IMR-90 (cell line): Measurements from ENCODE around the gene BPIFA3. TPM values are rescaled to one million over a fixed set of nuclear protein-coding genes. Genes with fewer than 3 reads are reported as not detected.

ENCODE experiments used
- ATAC-seq: fragments of 200-7000 bp; cut with Tn5 transposase; 2 replicates; pipeline ENCODE4 v1.9.1; 2020; ENCODE audit warnings: low read depth, mild to moderate bottlenecking, moderate library complexity
- BruUV-seq: library from RNA; stranded (reverse); fragments of 400-500 nt; replicated peaks from 2 replicates; lab custom pipeline; 2021; lab: Mats Ljungman, UMichigan
- CTCF ChIA-PET: fragments of 300-600 bp; formaldehyde crosslinking; extraction: SDS; loops from one replicate; lab custom pipeline; 2021; ENCODE audit warnings: antibody characterized with exemption; lab: Yijun Ruan, JAX
- POLR2A ChIA-PET: fragments of 300-600 bp; sonication (Branson Sonifier 250); formaldehyde crosslinking; loops from one replicate; lab custom pipeline; 2022; ENCODE audit warnings: antibody characterized with exemption; ENCODE audit not compliant: unreplicated experiment; lab: Charles Lee
- DNase-seq: peaks from one replicate; pipeline ENCODE4 v3.0.0; 2013
- H2AFZ ChIP-seq: replicated peaks from 2 replicates; pipeline ENCODE3; 2013; ENCODE audit warnings: low read length, mild to moderate bottlenecking; ENCODE audit not compliant: poor library complexity
- H2AK5ac ChIP-seq: 2 replicates; pipeline ENCODE4 v1.6.1; 2013; ENCODE audit warnings: low read depth, low read length, inconsistent platforms
- H2AK9ac ChIP-seq: replicated peaks from 2 replicates; pipeline ENCODE3; 2013; ENCODE audit warnings: mild to moderate bottlenecking, low read depth, low read length, moderate library complexity; ENCODE audit not compliant: poor library complexity
- H2BK120ac ChIP-seq: 2 replicates; pipeline ENCODE4 v1.6.1; 2013; ENCODE audit warnings: low read depth, low read length, inconsistent platforms
- H2BK15ac ChIP-seq: 3 replicates; pipeline ENCODE4 v1.6.1; 2013; ENCODE audit warnings: low read depth, low read length, inconsistent platforms
- H2BK20ac ChIP-seq: 2 replicates; pipeline ENCODE4 v1.6.1; 2013; ENCODE audit warnings: low read depth, mild to moderate bottlenecking, inconsistent platforms, low read length, moderate library complexity
- H2BK5ac ChIP-seq: 2 replicates; pipeline ENCODE4 v1.6.1; 2013; ENCODE audit warnings: mild to moderate bottlenecking, low read depth, low read length, inconsistent platforms; ENCODE audit not compliant: poor library complexity, severe bottlenecking
- H3K14ac ChIP-seq: replicated peaks from 2 replicates; pipeline ENCODE4 v1.6.1; 2013; ENCODE audit warnings: low read depth, low read length, inconsistent platforms
- H3K18ac ChIP-seq: 2 replicates; pipeline ENCODE4 v1.6.1; 2013; ENCODE audit warnings: low read depth, low read length, control low read depth
- H3K23ac ChIP-seq: 2 replicates; pipeline ENCODE4 v1.6.1; 2013; ENCODE audit warnings: low read depth, low read length, inconsistent platforms
- H3K27ac ChIP-seq: 2 replicates; pipeline ENCODE4 v1.5.1; 2013; ENCODE audit warnings: mild to moderate bottlenecking, control low read depth, low read length; ENCODE audit not compliant: insufficient read depth
- H3K27me3 ChIP-seq: 2 replicates; pipeline ENCODE4 v1.6.1; 2013; ENCODE audit warnings: low read length; ENCODE audit not compliant: control insufficient read depth, insufficient read depth
- H3K36me3 ChIP-seq: 2 replicates; pipeline ENCODE4 v1.6.1; 2013; ENCODE audit warnings: low read length, mixed read lengths; ENCODE audit not compliant: control insufficient read depth, insufficient read depth
- H3K4ac ChIP-seq: 2 replicates; pipeline ENCODE4 v1.6.1; 2013; ENCODE audit warnings: low read depth, low read length, inconsistent platforms
- H3K4me1 ChIP-seq: 2 replicates; pipeline ENCODE4 v1.6.1; 2013; ENCODE audit warnings: low read length, mixed read lengths; ENCODE audit not compliant: control insufficient read depth, insufficient read depth
- H3K4me2 ChIP-seq: 2 replicates; pipeline ENCODE4 v1.6.1; 2013; ENCODE audit warnings: low read depth, mild to moderate bottlenecking, control low read depth, low read length, moderate library complexity
- H3K4me3 ChIP-seq: 2 replicates; pipeline ENCODE4 v1.5.1; 2013; ENCODE audit warnings: low read depth, mild to moderate bottlenecking, control low read depth, low read length, moderate library complexity; ENCODE audit not compliant: insufficient read depth
- H3K56ac ChIP-seq: 2 replicates; pipeline ENCODE4 v1.6.1; 2013; ENCODE audit warnings: low read length, inconsistent platforms; ENCODE audit not compliant: insufficient read depth; ENCODE audit errors: extremely low read depth
- H3K79me1 ChIP-seq, 2 experiments: 2 replicates each; pipeline ENCODE4 v1.6.1; 2013; ENCODE audit warnings: low read length in 2 of 2, inconsistent platforms in 1 of 2, low read depth in 1 of 2
- H3K9ac ChIP-seq: 2 replicates; pipeline ENCODE4 v1.6.1; 2013; ENCODE audit warnings: low read depth, low read length, control low read depth
- H3K9me1 ChIP-seq: 2 replicates; pipeline ENCODE4 v1.6.1; 2013; ENCODE audit warnings: low read length, inconsistent platforms; ENCODE audit not compliant: insufficient read depth
- H3K9me3 ChIP-seq: 2 replicates; pipeline ENCODE4 v1.6.1; 2013; ENCODE audit warnings: low read length; ENCODE audit not compliant: control insufficient read depth, insufficient read depth
- H4K20me1 ChIP-seq: 2 replicates; pipeline ENCODE4 v1.6.1; 2013; ENCODE audit warnings: low read length, inconsistent platforms; ENCODE audit not compliant: insufficient read depth
- H4K5ac ChIP-seq: 2 replicates; pipeline ENCODE4 v1.6.1; 2013; ENCODE audit warnings: mild to moderate bottlenecking, low read depth, low read length, control low read depth
- H4K8ac ChIP-seq, 2 experiments: 2 replicates each; pipeline ENCODE4 v1.6.1; 2013; ENCODE audit warnings: low read depth in 2 of 2, low read length in 2 of 2, control low read depth in 1 of 2, inconsistent platforms in 1 of 2
- H4K91ac ChIP-seq: 2 replicates; pipeline ENCODE4 v1.6.1; 2013; ENCODE audit warnings: low read depth, low read length, inconsistent platforms; ENCODE audit not compliant: insufficient read depth
- BHLHE40 ChIP-seq: fragments of 150-350 bp; IDR thresholded peaks from 2 replicates; pipeline ENCODE4 v1.6.1; 2016; ENCODE audit warnings: mild to moderate bottlenecking, low read depth, low read length
- CEBPB ChIP-seq: IDR thresholded peaks from 2 replicates; pipeline ENCODE4 v1.6.1; 2012; ENCODE audit warnings: low read depth, low read length, improper control_type of control experiment
- CHD1 ChIP-seq: IDR thresholded peaks from 2 replicates; pipeline ENCODE4 v1.6.1; 2012; ENCODE audit warnings: low read depth, low read length, improper control_type of control experiment
- CTCF ChIP-seq: conservative IDR thresholded peaks from 2 replicates; pipeline ENCODE4 v1.5.1; 2012; ENCODE audit warnings: mild to moderate bottlenecking, low read depth, low read length, improper control_type of control experiment
- ELK1 ChIP-seq: fragments of 150-350 bp; IDR thresholded peaks from 2 replicates; pipeline ENCODE4 v1.6.1; 2016; ENCODE audit warnings: low read depth, mild to moderate bottlenecking, low read length, moderate library complexity, borderline replicate concordance
- FOS ChIP-seq: fragments of 150-350 bp; IDR thresholded peaks from 2 replicates; pipeline ENCODE4 v1.6.1; 2016; ENCODE audit warnings: low read depth, low read length
- MAFK ChIP-seq: IDR thresholded peaks from 2 replicates; pipeline ENCODE4 v1.6.1; 2012; ENCODE audit warnings: low read depth, low read length, improper control_type of control experiment
- MAZ ChIP-seq: IDR thresholded peaks from 2 replicates; pipeline ENCODE4 v1.6.1; 2012; ENCODE audit warnings: low read depth, mild to moderate bottlenecking, low read length, improper control_type of control experiment, moderate library complexity, borderline replicate concordance
- MXI1 ChIP-seq: IDR thresholded peaks from 2 replicates; pipeline ENCODE4 v1.6.1; 2012; ENCODE audit warnings: low read depth, mild to moderate bottlenecking, low read length, moderate library complexity, borderline replicate concordance
- NFE2L2 ChIP-seq: fragments of 150-350 bp; IDR thresholded peaks from 2 replicates; pipeline ENCODE4 v1.6.1; 2016; ENCODE audit warnings: low read depth, mild to moderate bottlenecking, low read length
- POLR2A ChIP-seq: IDR thresholded peaks from 2 replicates; pipeline ENCODE4 v1.6.1; 2012; ENCODE audit warnings: mild to moderate bottlenecking, low read depth, low read length
- RAD21 ChIP-seq: IDR thresholded peaks from 2 replicates; pipeline ENCODE4 v1.6.1; 2012; ENCODE audit warnings: low read length, improper control_type of control experiment
- RCOR1 ChIP-seq: IDR thresholded peaks from 2 replicates; pipeline ENCODE4 v1.6.1; 2012; ENCODE audit warnings: mild to moderate bottlenecking, low read length, improper control_type of control experiment; ENCODE audit not compliant: insufficient replicate concordance
- RFX5 ChIP-seq: IDR thresholded peaks from 2 replicates; pipeline ENCODE4 v1.8.0; 2012; ENCODE audit warnings: low read depth, mild to moderate bottlenecking, low read length, moderate library complexity
- SMC3 ChIP-seq: fragments of 150-350 bp; IDR thresholded peaks from 2 replicates; pipeline ENCODE4 v1.6.1; 2016; ENCODE audit warnings: low read depth, mild to moderate bottlenecking, antibody characterized with exemption, low read length, moderate library complexity
- USF2 ChIP-seq: fragments of 150-350 bp; IDR thresholded peaks from 2 replicates; pipeline ENCODE4 v1.6.1; 2017; ENCODE audit warnings: mild to moderate bottlenecking, antibody characterized with exemption, low read length, low read depth
- WGBS, 2 experiments: methylation state at CpG; one replicate each; pipeline versions ENCODE4 v1.1.5 to v1.1.7; 2013; ENCODE audit warnings: missing lambda C conversion rate in 2 of 2; ENCODE audit not compliant: insufficient read length in 1 of 2; ENCODE audit errors: extremely low coverage in 2 of 2; 5-methylcytosine and 5-hydroxymethylcytosine counted together
- dilution Hi-C: fragments of 300-500 bp; cut with HindIII; formaldehyde crosslinking; loops from one replicate; pipeline ENCODE4 v1.14.3; 2018; ENCODE audit warnings: low sequenced_read_pairs; ENCODE audit not compliant: unreplicated experiment
- in situ Hi-C: fragments of 300-500 bp; cut with MboI; formaldehyde crosslinking; loops from 3 replicates; pipeline ENCODE4 v1.14.3; 2019; ENCODE audit warnings: low sequenced_read_pairs, inconsistent platforms, mixed read lengths
- intact Hi-C: fragments of 100-400 bp; cut with micrococcal nuclease; formaldehyde crosslinking; loops from 2 replicates; pipeline ENCODE4 v1.10.0; 2022
- polyA plus RNA-seq, 3 experiments: library from polyadenylated mRNA; depleted of rRNA; stranded (reverse); fragments of >200 nt; gene quantifications; 2 replicates each; pipeline ENCODE4 v1.2.3, GENCODE V29; 2012; ENCODE audit warnings: low replicate concordance in 1 of 3
- total RNA-seq: library from RNA; depleted of rRNA; stranded (reverse); fragments of >200 nt; gene quantifications from 2 replicates; pipeline ENCODE4 v1.2.3, GENCODE V29; 2012

BPIFA3 gene
- total and polyA plus RNA-seq, 2 of the 4 experiments (the other 2 are of a cell fraction): not detected

- TF ChIP-seq MXI1 (no peak), MAFK (no peak), POLR2A (no peak), NFE2L2 (no peak), RFX5 (no peak), BHLHE40 (no peak), CTCF (no peak), CHD1 (no peak), USF2 (no peak), MAZ (no peak), RCOR1 (no peak), SMC3 (no peak), ELK1 (no peak), CEBPB (no peak), RAD21 (no peak), FOS (no peak)
- no peak overlapping the region for H3K27ac ChIP-seq
- no peaks in the 10 kb centered on the region for H3K9me1 ChIP-seq
- no peak overlapping the region for H3K4ac ChIP-seq
- H4K8ac ChIP-seq: no peak overlapping the region
- no peak overlapping the region for H2BK120ac ChIP-seq
- H3K56ac ChIP-seq: no peak overlapping the region
- H2BK15ac ChIP-seq: no peak overlapping the region
- no peak overlapping the region for H3K18ac ChIP-seq
- ATAC-seq: no peak
- BruUV-seq: no TSS peak
- no peak overlapping the region for H4K5ac ChIP-seq
- no peak overlapping the region for H4K91ac ChIP-seq
- H2AK5ac ChIP-seq: no peak overlapping the region
- no peak overlapping the region for H3K23ac ChIP-seq
- no peaks in the 10 kb centered on the region for H3K36me3 ChIP-seq
- ChIA-PET POLR2A (interaction anchor here (0.7 kb wide), 1 partner anchor 448 kb away, joined by 10 read pairs; no protein-coding TSS in a partner anchor), CTCF (no interaction called here)
- H3K27me3 ChIP-seq: no peaks in the 10 kb centered on the region
- intact Hi-C loops: no loop called here
- H3K4me3 ChIP-seq: no peak overlapping the region
- no peak overlapping the region for H2BK20ac ChIP-seq
- no peaks in the 10 kb centered on the region for H3K79me1 ChIP-seq
- H2BK5ac ChIP-seq: no peak overlapping the region
- H2AK9ac ChIP-seq: no peak overlapping the region
- no peak for DNase-seq
- dilution Hi-C loops: no loop called here
- no CpG with 5 or more reads among the region's 1 CpG for WGBS, 2 experiments
- no peak overlapping the region for H3K14ac ChIP-seq
- no peaks in the 10 kb centered on the region for H3K9me3 ChIP-seq
- H3K9ac ChIP-seq: no peak overlapping the region
- no peaks in the 10 kb centered on the region for H3K4me1 ChIP-seq
- H2AFZ ChIP-seq: no peak overlapping the region
- in situ Hi-C loops: no loop called here
- no peak overlapping the region for H3K4me2 ChIP-seq
- no peaks in the 10 kb centered on the region for H4K20me1 ChIP-seq
Observed at GRCh38 chr20:33191955-33192354, 25.2 kb upstream of the BPIFA3 start.
